GM18868 (cell line): ENCODE results near the gene CMTM7.
A peak's percentile ranks its signal among the peaks of the same experiment; 100 is the strongest.

Source experiments
- ATAC-seq: cut with Tn5 transposase; IDR thresholded peaks from one replicate; pipeline ENCODE4 v1.9.1; 2021; ENCODE audit warnings: mild to moderate bottlenecking, moderate library complexity; ENCODE audit not compliant: unreplicated experiment

CMTM7 gene

GRCh38 chr3:32435911-32436815 is 44.5 kb downstream of the CMTM7 start:
- ATAC-seq: no peak

- peak; percentile 37 for ATAC-seq
Observed at GRCh38 chr3:32436816-32437189, 45.1 kb downstream of the CMTM7 start.

GRCh38 chr3:32437896-32438295 is 46.2 kb downstream of the CMTM7 start:
- no peak for ATAC-seq

- peak; percentile 89 for ATAC-seq
Observed at GRCh38 chr3:32438596-32439344, 47.1 kb downstream of the CMTM7 start.

GRCh38 chr3:32439421-32439820 is 47.8 kb downstream of the CMTM7 start:
- peak; percentile 25 for ATAC-seq

GRCh38 chr3:32440611-32441350 is 49.1 kb downstream of the CMTM7 start:
- ATAC-seq: no peak

GRCh38 chr3:32442766-32443165 is 51.1 kb downstream of the CMTM7 start:
- ATAC-seq: no peak

- no peak for ATAC-seq
Observed at GRCh38 chr3:32443478-32443877, 51.8 kb downstream of the CMTM7 start.

- ATAC-seq: no peak
Observed at GRCh38 chr3:32447865-32448400, 56.3 kb downstream of the CMTM7 start.

- no peak for ATAC-seq
Observed at GRCh38 chr3:32448686-32449474, 57.2 kb downstream of the CMTM7 start.

GRCh38 chr3:32449691-32450090 is 58.0 kb downstream of the CMTM7 start:
- ATAC-seq: no peak

- no peak for ATAC-seq
Observed at GRCh38 chr3:32450426-32450825, 58.8 kb downstream of the CMTM7 start.

GRCh38 chr3:32450992-32451659 is 59.5 kb downstream of the CMTM7 start:
- ATAC-seq: no peak

- ATAC-seq: no peak
Observed at GRCh38 chr3:32452009-32452408, 60.4 kb downstream of the CMTM7 start.

GRCh38 chr3:32453346-32453745 is 61.7 kb downstream of the CMTM7 start:
- ATAC-seq: no peak

- ATAC-seq: no peak
Observed at GRCh38 chr3:32454111-32454510, 62.5 kb downstream of the CMTM7 start.

- ATAC-seq: no peak
Observed at GRCh38 chr3:32454731-32455608, 63.3 kb downstream of the CMTM7 start.

- ATAC-seq: no peak
Observed at GRCh38 chr3:32455609-32456428, 64.2 kb downstream of the CMTM7 start.
